Nucleus accumbens (tissue), 56 donors: ENCODE data around the gene KLHL11.

Experiments used
- DNase-seq, 56 donors: peaks; one replicate each; lab custom pipeline; 2025; lab: John Stamatoyannopoulos, UW

Gene KLHL11

DNA sequence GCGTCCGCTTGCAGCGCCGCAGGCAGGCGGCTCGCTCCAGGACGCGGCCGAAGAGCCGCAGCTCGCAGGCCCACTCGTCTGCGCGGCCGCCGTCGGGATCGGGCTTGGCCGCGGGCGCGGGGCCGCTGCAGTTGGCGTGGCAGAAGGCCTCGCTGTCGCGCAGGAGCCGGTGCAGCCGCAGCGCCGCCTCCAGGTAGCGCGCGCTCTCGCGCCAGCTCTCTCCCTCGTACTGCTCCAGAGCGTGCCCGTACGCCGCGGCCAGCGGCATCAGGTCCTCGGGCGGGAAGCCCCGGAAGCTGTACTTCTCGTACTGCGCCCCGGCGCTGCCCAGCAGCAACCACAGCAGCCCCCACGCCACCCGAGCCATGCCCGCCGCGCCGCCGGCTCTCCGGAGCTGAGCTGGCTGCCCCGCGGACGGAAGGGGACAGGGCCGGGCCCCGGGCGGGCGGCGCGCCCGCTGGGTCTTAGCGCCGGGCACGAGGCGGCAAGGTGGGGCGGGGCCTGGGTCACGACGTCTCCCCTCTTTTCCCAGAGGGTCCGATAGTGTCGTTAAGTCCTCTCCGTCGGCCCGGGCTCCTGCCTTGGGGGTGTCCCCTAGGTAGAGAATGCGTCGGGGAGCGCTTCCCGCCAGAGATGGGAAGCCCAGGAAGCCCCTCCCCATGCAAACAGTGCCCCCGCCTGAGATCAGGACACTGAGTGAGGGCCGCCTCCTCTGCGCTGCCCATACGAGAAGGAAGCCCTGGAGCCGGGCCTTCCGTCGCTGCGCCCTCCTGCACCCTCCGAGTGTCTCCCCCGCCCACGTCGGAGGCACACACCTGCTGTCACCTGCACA, 53.5 kb downstream of the KLHL11 start, which contains the start of gene P3H4:
TSS of gene P3H4 (minus strand) at position 401 of the 832 bp plus-strand sequence. CDS start at position 367, 34 bp downstream.
- peak in 51 of 56 donors; percentile 28 to 83 (median 63) for DNase-seq

- peak in 7 of 56 donors; percentile 25 to 63 (median 43) for DNase-seq
Observed at GRCh38 chr17:41810659-41811548, 54.3 kb downstream of the KLHL11 start.

DNA sequence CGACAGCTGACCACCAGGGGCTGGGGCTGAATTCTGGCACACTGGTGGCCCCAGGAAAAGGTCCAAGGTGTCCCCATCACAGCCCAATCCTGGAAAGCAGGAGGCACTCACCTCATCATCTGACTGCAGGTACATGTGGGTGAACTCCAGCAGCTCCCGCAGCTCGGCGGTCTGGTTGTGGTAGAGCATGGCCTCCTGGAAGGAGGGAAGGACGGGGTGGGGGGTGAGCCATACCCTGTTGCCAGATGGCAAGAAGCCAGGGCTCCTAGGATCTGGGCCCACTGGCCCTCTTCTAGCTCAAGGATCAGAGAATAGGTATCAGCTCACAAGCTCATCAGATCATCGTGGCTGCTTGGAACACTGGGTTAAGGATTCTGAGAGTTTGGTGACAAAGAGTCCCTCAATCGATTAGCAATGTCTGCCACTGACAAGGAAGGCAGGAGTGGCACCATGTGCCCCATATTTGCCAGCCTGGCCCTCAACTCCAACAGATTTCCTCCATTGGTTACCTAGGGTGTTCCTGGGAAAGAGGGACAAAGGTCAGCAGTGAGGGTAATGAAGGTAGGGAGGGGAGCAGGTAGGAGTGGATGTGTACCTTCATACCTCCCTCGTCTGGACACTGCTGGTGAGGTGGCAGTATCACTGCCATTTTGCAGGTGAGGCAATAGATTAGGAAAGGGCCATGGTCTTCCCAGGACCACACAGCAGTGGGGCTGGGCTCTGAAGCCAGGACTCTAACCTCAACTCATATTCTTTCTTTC, 58.4 kb downstream of the KLHL11 start:
- DNase-seq: no peak
